ENCODE measurements around the gene ONECUT1.
A peak's percentile ranks its signal among the peaks of the same experiment; 100 is the strongest.
"Not testable (repeated sequence)": the region's sequence is repeated elsewhere in the genome, so short reads cannot be mapped to it uniquely, and the experiment has no call there.

The ONECUT1 gene

GRCh38 chr15:52790169-52790708, at the start of gene ONECUT1:
ONECUT1 (minus strand) TSS chr15:52790336; CDS start chr15:52789884, 452 bp downstream.
- peak; percentile 35 for DNase-seq

- DNase-seq = no peak
Observed at GRCh38 chr15:52834379-52834778, 44.2 kb upstream of the ONECUT1 start.

GRCh38 chr15:52824169-52824942, 34.2 kb upstream of the ONECUT1 start:
- DNase-seq = not testable (repeated sequence)

GRCh38 chr15:52822475-52822874, 32.3 kb upstream of the ONECUT1 start:
- DNase-seq = no peak

- DNase-seq = no peak
Observed at GRCh38 chr15:52819253-52819652, 29.1 kb upstream of the ONECUT1 start.

GRCh38 chr15:52815899-52816298, 25.8 kb upstream of the ONECUT1 start:
- not testable (repeated sequence) for DNase-seq

- DNase-seq = no peak
Observed at GRCh38 chr15:52808996-52809395, 18.9 kb upstream of the ONECUT1 start.

GRCh38 chr15:52808441-52808840, 18.3 kb upstream of the ONECUT1 start:
- no peak for DNase-seq

- no peak for DNase-seq
Observed at GRCh38 chr15:52806284-52806655, 16.1 kb upstream of the ONECUT1 start.

- DNase-seq = no peak
Observed at GRCh38 chr15:52805351-52806283, 15.5 kb upstream of the ONECUT1 start.

GRCh38 chr15:52804526-52805081, 14.5 kb upstream of the ONECUT1 start:
- DNase-seq = no peak

GRCh38 chr15:52803467-52804306, 13.6 kb upstream of the ONECUT1 start:
- DNase-seq = no peak

- DNase-seq = no peak
Observed at GRCh38 chr15:52803108-52803466, 13.0 kb upstream of the ONECUT1 start.

- DNase-seq = no peak
Observed at GRCh38 chr15:52802110-52802509, 12.0 kb upstream of the ONECUT1 start.

GRCh38 chr15:52801748-52802085, 11.6 kb upstream of the ONECUT1 start:
- DNase-seq = no peak

- DNase-seq = no peak
Observed at GRCh38 chr15:52800828-52801747, 11.0 kb upstream of the ONECUT1 start.

- no peak for DNase-seq
Observed at GRCh38 chr15:52799145-52799811, 9.1 kb upstream of the ONECUT1 start.

GRCh38 chr15:52798529-52799101, 8.5 kb upstream of the ONECUT1 start:
- no peak for DNase-seq

- DNase-seq = no peak
Observed at GRCh38 chr15:52797625-52798501, 7.7 kb upstream of the ONECUT1 start.

All from NCI-H1048 (cell line).